8988T (cell line): Measurements from ENCODE around the gene ESYT3.

Experiments
- DNase-seq: peaks from one replicate; pipeline ENCODE4 v3.0.0; 2011

ESYT3 gene

GRCh38 chr3:138434276-138434874 is at the start of gene ESYT3:
TSS of gene ESYT3 (plus strand) at chr3:138434616. CDS start at chr3:138434799, 183 bp downstream.
- peak; percentile 87 for DNase-seq

GRCh38 chr3:138384976-138385375 is 49.4 kb upstream of the ESYT3 start:
- no peak for DNase-seq

GRCh38 chr3:138389144-138389601 is 45.2 kb upstream of the ESYT3 start:
- no peak for DNase-seq

GRCh38 chr3:138389841-138390581 is 44.4 kb upstream of the ESYT3 start:
- DNase-seq: peak; percentile 39

GRCh38 chr3:138390582-138390932 is 43.9 kb upstream of the ESYT3 start:
- no peak for DNase-seq

- DNase-seq: no peak
Measured at GRCh38 chr3:138394156-138394555, 40.3 kb upstream of the ESYT3 start.

- DNase-seq: no peak
Measured at GRCh38 chr3:138394686-138395085, 39.7 kb upstream of the ESYT3 start.

- DNase-seq: no peak
Measured at GRCh38 chr3:138395865-138396751, 38.3 kb upstream of the ESYT3 start.

- DNase-seq: no peak
Measured at GRCh38 chr3:138396752-138397410, 37.5 kb upstream of the ESYT3 start.

GRCh38 chr3:138397983-138398382 is 36.4 kb upstream of the ESYT3 start:
- peak; percentile 48 for DNase-seq

GRCh38 chr3:138398791-138399575 is 35.4 kb upstream of the ESYT3 start:
- no peak for DNase-seq

GRCh38 chr3:138399766-138400165 is 34.6 kb upstream of the ESYT3 start:
- no peak for DNase-seq

- no peak for DNase-seq
Measured at GRCh38 chr3:138400651-138401070, 33.8 kb upstream of the ESYT3 start.

GRCh38 chr3:138401834-138402233 is 32.6 kb upstream of the ESYT3 start:
- DNase-seq: no peak

GRCh38 chr3:138404121-138404520 is 30.3 kb upstream of the ESYT3 start:
- no peak for DNase-seq

- DNase-seq: no peak
Measured at GRCh38 chr3:138405001-138405400, 29.4 kb upstream of the ESYT3 start.

GRCh38 chr3:138405486-138405885 is 28.9 kb upstream of the ESYT3 start:
- no peak for DNase-seq

- DNase-seq: no peak
Measured at GRCh38 chr3:138406606-138407005, 27.8 kb upstream of the ESYT3 start.

GRCh38 chr3:138407236-138407907 is 27.0 kb upstream of the ESYT3 start:
- no peak for DNase-seq

GRCh38 chr3:138408751-138409570 is 25.5 kb upstream of the ESYT3 start:
- no peak for DNase-seq
